HCT116 (cell line): ENCODE data around the gene GCLC.

ENCODE experiments used
- ATF3 ChIP-seq: IDR thresholded peaks from 2 replicates; pipeline ENCODE4 v1.6.1; 2012
- CTCF ChIP-seq, 3 experiments: fragments of 200-600 bp in 1 of 3; sonication (generic) in 1 of 3; IDR thresholded peaks in 2 of 3; conservative IDR thresholded peaks in 1 of 3; 2 replicates each; pipeline ENCODE4 v1.5.1; 2012 to 2017; ENCODE audit warnings: low read depth in 2 of 3, low read length in 2 of 3, antibody characterized with exemption in 1 of 3, borderline replicate concordance in 1 of 3, control low read depth in 1 of 3, mild to moderate bottlenecking in 1 of 3, mixed read lengths in 1 of 3, mixed run types in 1 of 3, moderate library complexity in 1 of 3; ENCODE audit not compliant: insufficient read depth in 1 of 3
- EZH2 ChIP-seq: fragments of 200-600 bp; sonication (generic); IDR thresholded peaks from 2 replicates; pipeline ENCODE4 v1.6.1; 2017; ENCODE audit warnings: antibody characterized with exemption, mixed run types
- EZH2phosphoT487 ChIP-seq: fragments of 200-600 bp; IDR thresholded peaks from 2 replicates; pipeline ENCODE4 v1.6.1; 2018; ENCODE audit warnings: antibody characterized with exemption, borderline replicate concordance
- FOSL1 ChIP-seq: IDR thresholded peaks from 2 replicates; pipeline ENCODE4 v1.6.1; 2012; ENCODE audit warnings: low read depth
- JUND ChIP-seq: IDR thresholded peaks from 2 replicates; pipeline ENCODE4 v1.6.1; 2012
- POLR2A ChIP-seq: IDR thresholded peaks from 2 replicates; pipeline ENCODE4 v1.7.0; 2011; ENCODE audit warnings: borderline replicate concordance; ENCODE audit not compliant: insufficient read depth, insufficient read length; ENCODE audit errors: extremely low read depth
- POLR2AphosphoS5 ChIP-seq: IDR thresholded peaks from 2 replicates; pipeline ENCODE4 v1.6.1; 2011; ENCODE audit warnings: mild to moderate bottlenecking, low read depth, low read length, moderate library complexity
- RAD21 ChIP-seq: IDR thresholded peaks from 2 replicates; pipeline ENCODE4 v1.6.1; 2012; ENCODE audit warnings: low read depth, mild to moderate bottlenecking
- REST ChIP-seq: IDR thresholded peaks from 2 replicates; pipeline ENCODE4 v1.6.1; 2012; ENCODE audit warnings: low read depth
- SP1 ChIP-seq: IDR thresholded peaks from 2 replicates; pipeline ENCODE4 v1.6.1; 2012; ENCODE audit warnings: low read depth
- YY1 ChIP-seq: IDR thresholded peaks from 2 replicates; pipeline ENCODE4 v1.6.1; 2011; ENCODE audit warnings: low read length, low read depth, moderate library complexity, mild to moderate bottlenecking; ENCODE audit not compliant: insufficient replicate concordance; ENCODE audit errors: extremely low read depth
- ZNF274 ChIP-seq: fragments of 200-500 bp; sonication (Bioruptor generic); IDR thresholded peaks from 2 replicates; pipeline ENCODE4 v1.6.1; 2014; ENCODE audit warnings: mild to moderate bottlenecking, low read depth, low read length, inconsistent platforms

GRCh38 chr6:53447865-53448264 is 97.0 kb downstream of the GCLC start:
- no peak for TF ChIP-seq CTCF (IDR thresholded peaks at IDR 0.05 in 2 of 3, conservative IDR thresholded peaks at IDR 0.05 in 1 of 3; ENCODE audit: borderline replicate concordance in 1 of 3, insufficient read depth in 1 of 3, low read depth in 2 of 3, low read length in 2 of 3)
- TF ChIP-seq EZH2phosphoT487: no peak
- TF ChIP-seq ATF3: no peak
- no peak for TF ChIP-seq POLR2A
- TF ChIP-seq FOSL1: no peak
- no peak for TF ChIP-seq EZH2
- TF ChIP-seq JUND: no peak
- TF ChIP-seq ZNF274: no peak
- no peak for TF ChIP-seq YY1
- no peak for TF ChIP-seq REST
- no peak for TF ChIP-seq RAD21
- TF ChIP-seq POLR2AphosphoS5: no peak
- TF ChIP-seq SP1: no peak
